ENCODE measurements around the gene TEX11.

- TF ChIP-seq POLR2A (IDR thresholded peaks at IDR 0.05; ENCODE audit: low read depth, low read length) (no peak), POLR2AphosphoS5 (IDR thresholded peaks at IDR 0.05; ENCODE audit: low read depth, low read length) (no peak), TAF1 (IDR thresholded peaks at IDR 0.05; ENCODE audit: low read depth, low read length) (no peak)
Measured at GRCh38 chrX:70720721-70721120, 187.8 kb downstream of the TEX11 start.
